Hippocampal formation (tissue), 2 donors: ENCODE data around the gene INSR.
"Not testable (repeated sequence)": the region's sequence is repeated elsewhere in the genome, so short reads cannot be mapped to it uniquely, and the experiment has no call there.

Experiments
- DNase-seq, 2 donors: peaks; one replicate each; lab custom pipeline; 2025; lab: John Stamatoyannopoulos, UW

Gene INSR

DNA sequence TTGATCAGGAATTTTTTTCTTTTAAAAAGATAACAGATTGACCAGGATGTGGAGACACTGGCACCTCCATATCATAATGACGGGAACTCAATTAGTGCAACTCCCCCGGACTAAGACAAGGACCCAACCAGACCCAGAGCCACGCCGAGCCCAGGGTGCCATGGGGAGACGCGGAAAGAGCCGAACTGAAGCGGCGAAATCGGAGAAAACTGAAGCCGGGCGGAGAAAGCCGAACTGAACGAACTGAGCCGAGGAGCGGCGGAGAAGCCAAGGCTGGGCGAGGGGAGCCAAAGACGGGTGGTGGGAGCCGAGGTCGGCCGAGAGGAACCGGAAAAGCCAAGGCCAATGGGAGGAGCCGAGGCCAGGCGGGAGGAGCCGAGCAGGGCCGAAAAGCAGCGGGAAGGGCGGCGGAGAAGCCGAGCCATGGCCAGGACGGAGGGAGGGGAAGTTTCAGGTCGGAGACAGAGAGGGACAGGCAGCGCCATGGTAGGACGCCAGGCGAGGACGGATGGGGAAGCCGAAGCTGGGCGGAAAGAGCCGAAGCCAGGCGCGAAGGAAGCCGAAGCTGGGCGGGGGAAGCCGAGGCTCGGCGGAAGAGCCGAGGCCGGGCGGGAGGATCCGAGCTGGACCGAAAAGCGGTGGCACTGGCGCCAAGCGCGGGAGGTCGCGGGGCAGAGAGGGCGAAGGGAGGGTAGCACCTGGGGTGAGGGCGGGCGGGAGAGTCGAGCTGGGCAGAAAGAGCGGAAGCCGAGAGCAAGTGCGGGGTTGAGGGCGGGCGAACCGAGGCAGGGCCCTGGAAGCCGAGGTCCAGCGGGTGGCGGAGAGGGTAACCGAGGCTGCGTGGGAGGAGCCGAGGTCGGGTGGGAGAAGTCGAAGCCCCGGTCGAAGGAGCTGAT is 195.3 kb downstream of the INSR start:
- peak; percentile 85 to 91 for DNase-seq

DNA sequence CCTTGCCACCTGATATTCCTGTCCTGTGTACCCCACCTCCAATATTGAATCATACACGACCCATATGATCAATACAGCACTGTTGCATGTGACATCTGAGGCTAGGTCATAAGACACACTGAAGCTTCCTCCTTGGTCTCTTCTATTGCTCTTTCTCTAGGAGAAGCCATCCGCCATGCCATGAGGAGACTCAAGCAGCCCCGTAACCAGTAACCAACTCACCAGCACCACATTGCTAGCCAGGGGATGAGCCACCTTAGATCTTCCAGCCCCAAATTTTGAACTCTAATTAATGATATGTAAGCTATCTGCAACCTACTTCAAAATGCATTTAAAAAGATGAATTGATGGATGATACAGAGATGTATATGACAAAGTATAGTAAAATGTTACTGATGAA is 196.1 kb downstream of the INSR start:
- DNase-seq = no peak

DNA sequence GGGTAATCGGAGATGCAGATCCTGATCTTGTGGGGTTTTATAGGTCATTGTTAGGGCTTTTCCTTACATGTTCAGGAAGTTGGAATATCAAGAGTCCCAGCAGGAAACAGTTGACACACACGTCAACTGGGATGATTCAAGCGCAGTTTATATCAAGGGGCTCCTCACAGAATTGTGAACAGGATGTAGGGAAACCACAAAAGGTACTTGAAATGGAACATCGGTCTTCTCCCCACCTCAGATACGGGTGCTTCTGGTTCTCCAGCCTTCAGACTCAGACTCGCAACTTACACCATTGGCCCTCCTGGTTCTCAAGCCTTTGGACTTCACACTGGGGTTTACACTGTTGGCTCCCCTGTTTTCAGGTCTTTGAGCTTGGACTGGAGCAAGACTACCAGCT is 205.2 kb downstream of the INSR start:
- DNase-seq = no peak

DNA sequence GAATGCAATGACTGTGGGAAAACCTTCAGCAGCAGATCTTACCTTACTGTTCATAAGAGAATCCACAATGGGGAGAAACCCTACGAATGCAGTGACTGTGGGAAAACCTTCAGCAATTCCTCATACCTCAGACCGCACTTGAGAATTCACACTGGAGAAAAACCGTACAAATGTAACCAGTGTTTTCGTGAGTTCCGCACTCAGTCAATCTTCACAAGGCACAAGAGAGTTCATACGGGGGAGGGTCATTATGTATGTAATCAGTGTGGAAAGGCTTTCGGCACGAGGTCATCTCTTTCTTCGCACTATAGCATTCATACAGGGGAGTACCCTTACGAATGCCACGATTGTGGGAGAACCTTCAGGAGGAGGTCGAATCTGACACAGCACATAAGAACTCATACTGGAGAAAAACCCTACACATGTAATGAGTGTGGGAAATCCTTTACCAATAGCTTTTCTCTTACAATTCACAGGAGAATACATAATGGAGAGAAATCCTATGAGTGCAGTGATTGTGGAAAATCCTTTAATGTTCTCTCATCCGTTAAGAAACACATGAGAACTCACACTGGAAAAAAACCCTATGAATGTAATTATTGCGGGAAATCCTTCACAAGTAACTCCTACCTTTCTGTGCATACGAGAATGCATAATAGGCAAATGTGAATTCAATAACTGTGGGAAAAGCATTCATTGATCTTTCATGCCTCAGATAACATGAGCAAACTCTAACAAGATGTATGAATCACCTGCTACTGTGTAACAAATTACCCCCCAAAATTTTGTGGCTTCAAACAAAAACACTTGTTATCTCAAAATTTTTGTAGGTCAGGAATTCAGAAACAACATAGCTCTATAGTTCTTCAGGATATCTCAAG is 210.9 kb downstream of the INSR start:
- DNase-seq = no peak

DNA sequence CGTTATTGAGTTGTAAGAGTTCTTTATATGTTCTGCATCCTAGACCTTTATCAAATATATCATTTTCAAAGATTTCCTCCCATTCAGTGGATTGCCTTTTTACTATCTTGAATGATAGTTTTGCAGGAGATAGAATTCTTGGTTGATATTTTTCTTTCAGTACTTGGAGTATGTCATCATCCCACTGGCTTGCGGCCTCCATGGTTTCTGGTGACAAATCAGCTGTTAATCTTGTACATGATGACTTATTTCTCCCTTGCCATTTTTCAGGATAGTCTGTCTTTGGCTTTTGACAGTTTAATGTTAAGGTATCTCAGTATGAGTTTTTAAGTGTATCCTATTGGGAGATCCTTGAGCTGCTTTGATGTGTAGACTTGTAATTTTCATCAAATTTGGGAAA is 216.2 kb downstream of the INSR start:
- DNase-seq = no peak

DNA sequence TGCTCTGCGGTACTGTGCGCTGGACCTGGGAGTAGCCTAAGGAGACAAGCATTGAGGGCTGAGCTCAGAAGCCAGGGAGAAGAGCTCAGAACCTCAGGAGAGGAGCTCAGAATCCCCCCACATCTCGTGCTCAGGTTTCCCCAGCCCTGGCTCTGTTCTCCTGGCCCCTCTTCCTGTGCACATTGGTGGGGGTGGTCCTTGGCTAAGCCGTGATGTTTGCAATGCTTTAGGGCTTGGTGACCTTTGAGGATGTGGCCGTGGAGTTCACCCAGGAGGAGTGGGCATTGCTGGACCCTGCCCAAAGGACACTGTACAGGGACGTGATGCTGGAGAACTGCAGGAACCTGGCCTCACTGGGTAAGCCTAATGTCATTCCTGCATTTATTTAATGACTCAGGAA is 218.1 kb downstream of the INSR start:
- no peak for DNase-seq

DNA sequence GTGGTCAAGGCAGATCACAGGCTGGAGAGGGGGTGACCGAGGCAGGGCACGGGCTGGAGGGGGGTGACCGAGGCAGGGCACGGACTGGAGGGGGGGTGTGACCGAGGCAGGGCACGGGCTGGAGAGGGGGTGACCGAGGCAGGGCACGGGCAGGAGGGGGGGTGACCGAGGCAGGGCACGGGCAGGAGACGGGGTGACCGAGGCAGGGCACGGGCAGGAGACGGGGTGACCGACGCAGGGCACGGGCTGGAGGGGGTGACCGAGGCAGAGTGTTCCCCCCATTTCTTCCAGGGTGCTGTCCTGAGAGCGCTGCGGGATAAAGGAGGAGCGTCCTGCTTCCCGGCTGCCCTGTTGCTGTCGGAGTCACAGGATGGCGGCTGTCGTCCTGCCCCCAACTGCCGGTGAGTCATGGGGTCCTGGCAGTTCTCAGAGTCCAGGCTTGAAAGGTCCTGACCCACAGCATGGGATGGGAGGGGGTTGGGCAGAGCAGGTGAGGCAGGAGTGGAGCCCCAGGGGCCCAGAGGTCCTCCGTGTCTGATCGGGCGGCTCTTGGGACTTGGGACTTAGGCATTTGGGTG is 219.4 kb downstream of the INSR start:
- DNase-seq = no peak

DNA sequence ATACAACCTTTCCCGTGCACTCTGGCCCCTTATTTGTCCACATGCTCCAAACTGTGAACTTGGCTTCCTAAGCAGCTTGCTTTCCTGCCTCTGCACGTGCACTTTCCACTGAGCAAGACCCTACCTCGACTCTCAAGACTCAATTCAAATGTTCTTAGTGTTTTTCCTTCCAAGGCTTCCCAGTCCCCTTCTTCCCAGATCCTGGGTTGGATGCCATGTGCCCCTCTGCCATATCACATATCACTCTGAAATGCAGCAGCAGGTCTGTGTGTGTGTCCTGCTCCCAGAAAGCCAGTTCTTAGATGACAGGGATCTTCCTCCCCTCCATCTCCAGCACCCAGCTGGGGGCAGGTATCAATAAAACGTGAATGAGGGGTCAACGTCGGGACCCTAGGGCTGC is 221.7 kb downstream of the INSR start:
- DNase-seq = no peak

DNA sequence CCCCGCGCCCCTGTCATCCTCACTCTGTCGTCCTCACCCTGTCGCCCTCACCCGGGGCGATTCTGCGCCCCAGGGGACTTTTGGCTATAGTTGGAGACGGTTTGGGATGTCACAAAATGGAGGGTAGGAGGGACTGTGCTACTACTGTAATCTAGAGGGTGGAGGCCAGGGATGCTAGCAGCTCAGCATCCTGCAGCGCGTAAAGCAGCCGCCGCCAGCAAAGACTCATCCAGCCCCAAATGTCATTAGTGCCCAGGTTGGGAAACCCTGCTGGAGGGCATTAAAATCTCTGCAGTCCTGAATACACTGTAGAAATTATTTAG is 224.3 kb downstream of the INSR start:
- DNase-seq = no peak

DNA sequence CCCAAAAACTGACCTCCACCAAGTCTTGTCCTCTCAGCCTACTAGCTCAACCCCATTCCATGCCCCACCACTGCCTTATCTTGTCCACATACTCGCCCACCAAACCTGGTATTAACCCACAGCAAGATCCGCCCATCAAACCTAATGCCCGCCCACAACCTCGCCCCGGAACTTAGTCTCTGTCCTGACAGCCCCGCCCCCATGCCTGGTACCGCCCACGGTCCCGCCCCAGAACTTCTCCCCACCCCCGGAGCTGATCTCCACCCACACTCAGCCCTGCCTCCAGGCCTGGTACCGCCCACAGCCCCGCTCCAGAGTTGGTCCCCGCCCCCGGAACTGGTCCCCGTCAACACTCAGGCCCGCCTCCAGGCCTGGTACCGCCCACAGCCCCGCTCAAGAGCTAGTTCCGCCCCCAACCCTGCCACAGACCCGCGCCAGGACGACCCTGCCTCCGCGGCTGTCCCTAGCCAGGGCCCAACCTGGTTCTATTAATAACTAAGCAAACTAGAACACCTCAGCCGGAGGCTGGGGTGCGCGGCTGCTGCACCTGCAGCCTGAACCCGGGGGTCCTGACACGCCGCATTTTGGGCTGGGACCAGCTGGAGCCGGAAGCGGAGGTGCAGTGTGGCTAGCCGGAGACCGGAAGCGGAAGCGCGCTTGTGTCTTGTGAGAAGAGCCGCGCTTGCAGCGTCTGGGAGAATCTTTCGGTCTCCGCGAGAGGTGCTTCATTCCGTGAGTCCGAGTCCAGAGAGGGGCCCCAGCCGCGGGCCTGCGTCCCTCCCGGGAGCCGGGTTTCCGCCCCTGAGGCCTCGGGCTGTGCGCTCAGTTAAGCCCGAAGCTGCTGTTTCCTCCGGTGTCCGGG is 224.9 kb downstream of the INSR start, which contains the start of gene ZNF557:
ZNF557 (plus strand) TSS at position 662 of the 862 bp plus-strand sequence. CDS start 5,372 bp downstream, outside the sequence.
- peak; percentile 96 to 98 for DNase-seq

DNA sequence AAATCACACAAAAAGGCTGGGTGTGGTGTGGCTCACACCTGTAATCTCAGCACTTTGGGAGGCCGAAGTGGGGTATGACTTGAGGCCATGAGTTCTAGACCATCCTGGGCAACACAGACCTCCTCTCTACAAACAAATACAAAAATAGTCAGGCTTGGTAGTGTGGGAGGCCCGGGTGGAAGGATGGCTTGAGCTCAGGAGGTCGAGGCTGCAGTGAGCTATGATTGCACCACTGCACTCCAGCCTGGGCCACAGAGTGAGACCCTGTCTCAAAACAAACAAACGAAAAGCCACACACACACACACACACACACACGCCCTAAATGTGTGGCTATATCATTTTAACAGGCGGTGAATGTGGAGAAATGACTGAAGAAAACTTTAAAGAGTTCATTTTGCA is 225.6 kb downstream of the INSR start:
- no peak for DNase-seq

DNA sequence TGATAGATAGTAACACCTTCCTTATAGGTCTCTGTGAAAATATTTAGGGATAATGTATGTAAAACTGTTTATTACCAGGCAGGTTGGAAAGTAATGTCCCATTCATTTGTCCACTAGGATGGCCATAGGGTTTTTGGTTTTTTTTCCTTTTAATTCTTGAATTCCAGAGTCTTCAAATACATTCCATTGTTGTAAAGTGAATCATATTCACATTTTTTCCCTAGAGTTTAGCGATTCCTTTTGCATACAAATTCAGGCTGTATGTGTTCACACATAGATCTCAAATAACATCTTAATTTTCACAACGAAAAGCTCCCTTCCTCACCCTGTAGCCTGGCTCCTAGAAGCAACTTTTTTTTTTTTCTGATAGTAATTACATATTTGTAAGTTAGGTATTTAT is 226.5 kb downstream of the INSR start:
- DNase-seq = no peak

DNA sequence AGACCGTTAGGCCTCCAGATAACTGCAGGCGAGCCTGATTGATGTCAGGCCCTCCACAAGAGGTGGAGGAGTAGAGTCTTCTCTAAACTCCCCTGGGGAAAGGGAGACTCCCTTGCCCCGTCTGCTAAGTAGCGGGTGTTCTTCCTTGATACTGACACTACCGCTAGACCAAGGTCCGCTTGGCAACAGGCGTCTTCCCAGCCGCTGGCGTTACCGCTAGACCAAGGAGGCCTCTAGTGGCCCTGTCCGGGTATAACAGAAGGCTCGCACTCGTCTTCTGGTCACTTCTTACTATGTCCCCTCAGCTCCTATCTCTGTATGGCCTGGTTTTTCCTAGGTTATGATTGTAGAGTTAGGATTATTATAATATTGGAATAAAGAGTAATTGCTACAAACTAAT is 227.1 kb downstream of the INSR start:
- not testable (repeated sequence) for DNase-seq

DNA sequence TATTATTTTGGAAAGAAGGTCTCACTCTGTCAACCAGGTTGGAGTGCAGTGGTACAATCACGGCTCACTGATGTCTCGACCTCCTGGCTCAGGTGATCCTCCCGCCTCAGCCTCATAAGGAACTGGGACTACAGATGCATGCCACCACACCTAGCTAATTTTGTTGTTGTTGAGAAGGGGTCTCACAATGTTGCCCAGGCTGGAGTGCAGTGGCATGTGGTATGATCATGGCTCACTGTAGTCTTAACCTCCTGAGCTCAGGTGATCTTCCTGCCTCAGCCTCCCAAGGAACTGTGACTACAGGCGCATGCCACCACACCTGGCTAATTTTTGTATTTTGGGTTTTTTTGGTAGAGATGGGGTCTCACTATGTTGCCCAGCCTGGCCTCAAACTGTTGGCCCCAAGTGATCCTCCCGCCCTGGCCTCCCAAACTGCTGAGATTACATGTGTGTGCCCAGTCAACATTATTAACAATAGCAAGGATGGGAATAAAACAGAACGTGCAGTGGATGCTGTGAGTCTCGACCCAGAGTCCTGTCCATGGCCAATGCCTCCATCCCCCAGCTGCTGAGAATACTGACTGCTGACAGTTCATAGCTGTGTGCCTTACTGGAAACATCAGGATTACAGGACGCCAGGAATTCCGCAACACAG is 230.3 kb downstream of the INSR start:
- no peak for DNase-seq

DNA sequence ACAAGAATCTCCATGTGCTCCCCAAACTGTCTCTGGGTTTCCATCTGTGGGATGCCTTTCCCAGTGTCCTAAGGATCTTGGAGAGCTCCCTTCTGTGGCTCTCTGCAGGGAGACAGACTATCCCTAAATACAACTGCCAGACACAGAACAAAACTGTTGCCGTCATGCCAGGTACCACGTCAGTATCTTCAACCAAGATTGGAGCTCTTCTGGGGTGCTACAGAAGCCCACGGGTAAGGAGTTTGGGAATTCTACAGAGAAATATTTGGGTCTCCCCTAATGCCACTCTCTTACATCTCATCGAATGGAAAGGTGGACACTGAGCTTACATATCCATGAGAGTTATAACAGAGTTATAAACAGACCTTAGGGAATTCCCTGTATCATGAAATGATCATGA is 230.9 kb downstream of the INSR start:
- no peak for DNase-seq
